Tibial nerve (tissue), 4 donors: Measurements from ENCODE around the gene ANKRD30A.

Source experiments
- CTCF ChIP-seq, 5 experiments: fragments of 200-600 bp in 3 of 5; fragments of 450-650 bp in 2 of 5; sonication (generic) in 3 of 5; IDR thresholded peaks; one replicate each; pipeline ENCODE4 v1.5.1; 2016 to 2019; ENCODE audit warnings: antibody characterized with exemption in 5 of 5, mild to moderate bottlenecking in 3 of 5, moderate library complexity in 2 of 5
- EP300 ChIP-seq, 2 donors: sonication (generic); formaldehyde crosslinking; IDR thresholded peaks; one replicate each; pipeline ENCODE4 v1.6.1; 2017; ENCODE audit warnings: antibody characterized with exemption in 2 of 2, mild to moderate bottlenecking in 1 of 2

- TF ChIP-seq CTCF (IDR thresholded peaks at IDR 0.05) (no peak), EP300 (IDR thresholded peaks at IDR 0.05) (no peak)
Observed at GRCh38 chr10:37344413-37344812, 219.0 kb downstream of the ANKRD30A start.
